TTC549 (cell line): ENCODE measurements around the gene AP4E1.
"Not testable (repeated sequence)": the region's sequence is repeated elsewhere in the genome, so short reads cannot be mapped to it uniquely, and the experiment has no call there.

ENCODE experiments used
- FAIRE-seq: peaks from 2 replicates; lab custom pipeline; 2012; peaks lifted over from hg19 to GRCh38; lab: Jason Lieb, UNC

Gene AP4E1

DNA sequence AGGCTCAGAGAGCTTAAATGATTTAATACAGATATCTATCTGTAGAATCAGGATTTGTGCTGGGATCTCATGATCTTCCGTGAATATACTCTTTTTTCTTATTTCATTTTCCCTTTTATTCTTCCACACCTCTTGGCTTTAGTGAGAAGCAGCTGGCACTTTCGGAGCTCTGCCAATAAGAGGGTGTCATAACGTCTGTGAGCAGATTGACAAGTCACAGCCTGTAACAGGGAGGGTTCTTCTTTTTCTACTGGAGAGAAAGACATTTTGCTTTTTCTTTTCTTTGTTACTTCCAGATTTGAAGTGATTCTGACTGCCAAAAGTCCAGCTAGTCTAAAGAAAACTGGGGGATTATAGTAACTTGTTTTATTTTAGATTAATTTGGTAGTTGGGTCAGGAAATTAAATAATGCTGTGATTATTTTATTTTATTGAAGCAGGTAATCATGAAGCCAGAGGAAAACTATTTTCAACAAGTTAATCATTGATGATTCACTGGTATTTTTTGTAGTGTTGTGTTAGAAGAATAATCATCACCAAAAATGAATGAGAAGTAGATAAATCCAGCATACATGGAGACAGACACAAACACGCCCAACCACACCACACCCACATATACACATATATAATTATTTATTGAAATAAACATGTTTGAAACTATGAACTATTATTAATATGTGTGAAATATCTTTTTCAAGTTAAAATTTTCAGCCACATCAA lies 116.4 kb downstream of the AP4E1 start:
- no peak for FAIRE-seq

DNA sequence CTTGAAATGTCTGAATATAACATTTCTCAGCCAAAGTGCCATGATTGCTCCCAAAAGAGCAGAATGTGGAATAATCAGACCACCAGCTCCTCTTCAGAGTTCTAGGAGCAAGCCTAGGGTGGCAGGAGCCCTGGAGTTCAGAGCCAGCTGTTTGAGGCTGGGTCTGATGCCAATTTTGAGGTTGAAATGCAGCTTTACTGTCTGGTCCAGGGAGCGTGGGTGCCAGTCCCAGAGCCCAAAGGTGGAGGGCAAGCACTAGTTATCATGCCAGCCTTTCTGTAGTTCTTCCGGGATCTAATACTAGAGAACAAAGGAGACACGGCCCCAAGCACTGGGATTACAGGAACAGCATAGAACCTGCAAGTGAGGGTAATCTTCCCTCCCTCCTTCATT lies 117.0 kb downstream of the AP4E1 start:
- no peak for FAIRE-seq

GRCh38 chr15:51030649-51031316 lies 122.3 kb downstream of the AP4E1 start:
- no peak for FAIRE-seq

DNA sequence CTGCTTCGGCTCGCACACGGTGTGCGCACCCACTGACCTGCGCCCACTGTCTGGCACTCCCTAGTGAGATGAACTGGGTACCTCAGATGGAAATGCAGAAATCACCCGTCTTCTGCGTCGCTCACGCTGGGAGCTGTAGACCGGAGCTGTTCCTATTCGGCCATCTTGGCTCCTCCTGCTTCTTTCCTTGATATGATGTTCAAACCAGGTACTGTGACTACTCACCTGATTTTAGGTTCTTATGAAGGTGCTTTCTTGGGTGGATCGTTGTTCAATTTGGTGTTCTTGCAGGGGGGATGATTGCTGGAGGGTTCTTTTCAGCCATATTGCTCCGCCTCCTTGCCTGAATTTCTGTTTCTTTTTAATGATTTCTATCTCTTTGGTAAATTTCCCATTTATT lies 129.0 kb downstream of the AP4E1 start:
- not testable (repeated sequence) for FAIRE-seq

DNA sequence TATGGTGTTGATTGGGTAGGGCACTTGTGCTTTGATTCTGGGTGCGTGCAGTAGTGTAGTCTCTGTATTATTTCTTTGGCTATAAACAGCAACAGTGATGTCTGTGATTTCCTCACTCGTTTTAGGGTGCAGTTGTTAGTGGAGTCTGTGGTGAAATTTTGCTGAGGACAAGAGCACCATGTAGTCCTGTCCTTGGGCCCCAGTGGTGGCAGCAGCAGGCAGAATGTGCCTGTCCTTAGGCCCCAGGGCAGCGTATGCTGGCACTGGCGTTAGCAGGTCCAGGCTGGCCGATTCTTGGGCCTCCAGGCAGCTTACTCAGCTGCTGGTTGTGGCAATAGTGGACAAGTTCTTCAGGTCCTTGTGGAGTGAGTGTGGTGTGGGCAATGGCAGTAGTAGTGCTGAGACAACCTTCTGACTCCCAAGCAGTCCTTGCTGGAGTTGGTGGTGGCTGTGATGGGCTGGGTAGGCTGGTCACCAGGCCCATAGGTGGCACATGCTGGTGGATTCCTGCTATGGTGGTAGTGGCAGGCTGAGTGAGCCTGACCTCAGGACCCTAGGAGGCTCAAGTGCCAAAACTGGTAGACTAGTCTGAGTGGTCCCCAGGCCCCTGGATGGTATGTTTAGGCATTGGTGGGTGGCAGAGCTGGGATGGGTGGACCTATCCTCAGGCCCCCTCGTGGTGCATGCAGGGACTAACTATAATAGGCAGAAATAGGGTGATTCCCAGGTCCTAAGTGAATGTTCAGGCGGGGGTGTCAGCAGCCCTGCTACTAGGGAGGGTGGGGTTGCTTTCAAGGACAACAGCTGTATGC lies 129.9 kb downstream of the AP4E1 start:
- FAIRE-seq = no peak

DNA sequence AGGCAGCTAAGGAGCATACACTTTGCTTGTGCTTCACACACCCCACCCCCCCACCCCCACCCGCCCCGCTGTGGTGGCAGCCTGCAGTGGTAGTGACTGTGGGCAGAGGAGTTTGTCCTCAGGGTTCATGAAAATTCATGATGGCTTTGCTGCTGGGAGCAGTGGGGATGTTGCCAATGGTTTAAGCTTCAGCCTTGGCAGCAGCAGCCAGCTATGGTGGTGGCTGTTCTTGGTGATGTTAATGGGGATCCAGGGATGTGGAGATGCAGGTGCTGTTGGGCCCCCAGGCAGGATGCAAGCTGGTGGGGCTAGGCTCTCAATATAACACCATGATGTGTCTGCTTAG lies 130.5 kb downstream of the AP4E1 start:
- no peak for FAIRE-seq

- FAIRE-seq = no peak
These were observed 135.7 kb downstream of the AP4E1 start for GRCh38 chr15:51044037-51044727.

DNA sequence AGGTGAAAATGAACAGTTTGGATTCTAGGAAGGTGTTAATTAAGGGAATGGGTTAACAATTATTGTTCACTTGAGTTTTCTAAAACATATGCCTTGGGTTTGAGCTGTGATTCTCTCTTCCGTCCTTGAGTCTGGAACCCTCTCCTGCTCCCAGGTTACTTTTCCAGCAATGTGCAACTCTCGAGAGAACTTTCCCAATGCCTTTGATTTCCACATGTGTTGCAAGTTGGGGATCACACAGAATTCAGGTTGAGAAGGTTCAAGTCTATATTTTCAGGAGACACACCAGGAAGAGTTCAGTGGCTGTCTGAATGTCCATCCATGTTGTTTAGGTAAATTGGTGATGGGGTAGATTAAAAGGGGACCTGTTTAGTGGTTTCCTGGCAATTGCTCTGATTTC lies 137.5 kb downstream of the AP4E1 start:
- no peak for FAIRE-seq

DNA sequence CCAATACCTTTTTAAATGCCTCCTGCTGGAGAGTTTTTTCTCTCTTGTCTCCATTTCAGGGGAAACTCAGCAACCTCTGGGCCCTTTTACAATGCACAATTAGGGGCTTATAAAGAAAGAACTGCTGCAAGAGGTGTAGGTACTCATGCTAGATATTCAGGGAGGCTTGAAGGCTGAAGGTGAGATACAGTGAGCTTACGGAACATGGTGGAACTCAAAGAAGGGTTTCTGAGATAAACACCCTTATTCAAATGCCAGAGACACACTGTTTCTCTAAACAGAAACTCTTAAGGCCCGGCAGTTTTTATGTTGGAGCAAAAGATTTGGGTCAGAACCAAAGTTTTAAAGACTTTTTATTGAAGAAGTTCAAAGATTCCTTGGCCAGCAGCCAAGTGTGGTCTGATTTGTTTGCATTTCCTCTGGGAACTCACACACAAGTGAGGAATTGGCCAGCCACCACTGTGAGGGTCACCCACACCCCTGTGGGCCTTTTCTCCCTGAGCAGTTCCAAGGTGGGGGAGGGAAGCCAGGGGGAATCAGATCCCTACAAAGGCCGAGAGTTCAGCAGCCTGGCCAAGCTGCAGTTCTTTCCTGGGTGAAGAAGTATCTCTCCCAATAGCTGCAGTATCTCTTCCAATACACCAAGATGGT lies 138.4 kb downstream of the AP4E1 start:
- FAIRE-seq = no peak

- FAIRE-seq = no peak
These were observed 139.8 kb downstream of the AP4E1 start for GRCh38 chr15:51048308-51048707.

- FAIRE-seq = no peak
These were observed 140.6 kb downstream of the AP4E1 start for GRCh38 chr15:51049081-51049480.

- no peak for FAIRE-seq
These were observed 143.3 kb downstream of the AP4E1 start for GRCh38 chr15:51051776-51052175.

- no peak for FAIRE-seq
These were observed 145.1 kb downstream of the AP4E1 start for GRCh38 chr15:51053571-51053970.

- FAIRE-seq = no peak
These were observed 146.1 kb downstream of the AP4E1 start for GRCh38 chr15:51054535-51054934.
